CD14-positive monocyte (primary cell): Measurements from ENCODE around the gene OR10G3. TPM values are rescaled to one million over a fixed set of nuclear protein-coding genes. Genes with fewer than 3 reads are reported as not detected.
"Not testable (repeated sequence)": the region's sequence is repeated elsewhere in the genome, so short reads cannot be mapped to it uniquely, and the experiment has no call there.

ENCODE experiments used
- DNase-seq, 3 donors: peaks; one replicate each; pipeline ENCODE4 v3.0.0-alpha.2; 2011 to 2022
- H2AFZ ChIP-seq: 2 replicates; pipeline ENCODE4 v1.6.0; 2012; ENCODE audit warnings: mild to moderate bottlenecking, low read depth, low read length, inconsistent platforms; ENCODE audit not compliant: insufficient read depth, poor library complexity, severe bottlenecking
- H3K27ac ChIP-seq, 2 donors: 1 replicate in 1 of 2; 2 replicates in 1 of 2; pipeline ENCODE4 v1.5.1; 2012 to 2013; ENCODE audit warnings: low read length in 2 of 2, control low read depth in 1 of 2, inconsistent platforms in 1 of 2, low read depth in 1 of 2, mild to moderate bottlenecking in 1 of 2
- H3K27me3 ChIP-seq, 2 donors: one replicate each; pipeline versions ENCODE4 v1.6.0 to v1.6.1; 2011 to 2013; ENCODE audit warnings: low read length in 2 of 2; ENCODE audit not compliant: control insufficient read depth in 2 of 2, insufficient read depth in 2 of 2
- H3K36me3 ChIP-seq, 2 donors: replicated peaks in 1 of 2; 1 replicate in 1 of 2; 2 replicates in 1 of 2; pipeline versions ENCODE4 v1.5.1 to v1.6.1; 2012 to 2013; ENCODE audit warnings: low read length in 2 of 2, control low read depth in 1 of 2, inconsistent platforms in 1 of 2, mild to moderate bottlenecking in 1 of 2; ENCODE audit not compliant: insufficient read depth in 2 of 2, control insufficient read depth in 1 of 2
- H3K4me1 ChIP-seq, 2 donors: 1 replicate in 1 of 2; 2 replicates in 1 of 2; pipeline versions ENCODE4 v1.5.1 to v1.6.1; 2012 to 2013; ENCODE audit warnings: low read length in 2 of 2, control low read depth in 1 of 2, inconsistent platforms in 1 of 2, mild to moderate bottlenecking in 1 of 2, moderate library complexity in 1 of 2; ENCODE audit not compliant: insufficient read depth in 2 of 2, control insufficient read depth in 1 of 2
- H3K4me2 ChIP-seq: replicated peaks from 2 replicates; pipeline ENCODE3; 2012; ENCODE audit warnings: low read length, moderate library complexity, mild to moderate bottlenecking; ENCODE audit not compliant: poor library complexity, severe bottlenecking; ENCODE audit errors: extremely low read depth
- H3K4me3 ChIP-seq, 3 experiments: fragments of 200-600 bp in 1 of 3; sonication (generic) in 1 of 3; replicated peaks in 1 of 3; 1 replicate in 2 of 3; 2 replicates in 1 of 3; pipeline ENCODE4 v1.5.1; 2011 to 2013; ENCODE audit warnings: low read length in 3 of 3, mild to moderate bottlenecking in 3 of 3, control low read depth in 2 of 3, low read depth in 2 of 3, inconsistent platforms in 1 of 3, moderate library complexity in 1 of 3
- H3K79me2 ChIP-seq: 2 replicates; pipeline ENCODE4 v1.6.0; 2012; ENCODE audit warnings: mild to moderate bottlenecking, control low read depth, inconsistent platforms, low read length, moderate library complexity; ENCODE audit not compliant: insufficient read depth
- H3K9ac ChIP-seq: 2 replicates; pipeline ENCODE4 v1.6.0; 2017; ENCODE audit warnings: low read length, mild to moderate bottlenecking; ENCODE audit not compliant: insufficient read depth, poor library complexity, severe bottlenecking
- H3K9me3 ChIP-seq, 2 donors: replicated peaks in 1 of 2; 1 replicate in 1 of 2; 2 replicates in 1 of 2; pipeline versions ENCODE4 v1.5.1 to v1.6.1; 2012 to 2013; ENCODE audit warnings: low read length in 2 of 2, control low read depth in 1 of 2; ENCODE audit not compliant: control insufficient read depth in 1 of 2, insufficient read depth in 1 of 2
- H4K20me1 ChIP-seq: 2 replicates; pipeline ENCODE4 v1.6.0; 2012; ENCODE audit warnings: mild to moderate bottlenecking, low read length, control low read depth, moderate library complexity; ENCODE audit not compliant: insufficient read depth
- H3K27ac Mint-ChIP-seq, 7 donors: one replicate each; pipeline ENCODE4 v1.8.0; 2020; ENCODE audit warnings: mild to moderate bottlenecking in 7 of 7, mixed read lengths in 7 of 7, moderate library complexity in 6 of 7, inconsistent platforms in 2 of 7
- H3K27me3 Mint-ChIP-seq, 3 donors: one replicate each; pipeline ENCODE4 v1.8.0; 2021 to 2022; ENCODE audit warnings: low read depth in 3 of 3, mild to moderate bottlenecking in 3 of 3, mixed read lengths in 3 of 3, moderate library complexity in 3 of 3, inconsistent platforms in 1 of 3
- H3K36me3 Mint-ChIP-seq, 2 donors: one replicate each; pipeline ENCODE4 v1.8.0; 2020; ENCODE audit warnings: mixed read lengths in 2 of 2, inconsistent platforms in 1 of 2, mild to moderate bottlenecking in 1 of 2
- H3K4me1 Mint-ChIP-seq: one replicate; pipeline ENCODE4 v1.8.0; 2020; ENCODE audit warnings: mild to moderate bottlenecking, mixed read lengths
- H3K4me3 Mint-ChIP-seq, 2 donors: one replicate each; pipeline ENCODE4 v1.8.0; 2020; ENCODE audit warnings: mild to moderate bottlenecking in 2 of 2, mixed read lengths in 2 of 2, moderate library complexity in 1 of 2
- H3K9me3 Mint-ChIP-seq, 7 donors: one replicate each; pipeline ENCODE4 v1.8.0; 2020 to 2022; ENCODE audit warnings: mixed read lengths in 7 of 7, mild to moderate bottlenecking in 6 of 7, moderate library complexity in 6 of 7, inconsistent platforms in 2 of 7
- WGBS: methylation state at CpG from one replicate; pipeline ENCODE4 v1.1.5; 2013; ENCODE audit warnings: missing lambda C conversion rate; ENCODE audit not compliant: insufficient coverage; 5-methylcytosine and 5-hydroxymethylcytosine counted together
- intact Hi-C, 2 donors: fragments of 100-400 bp; cut with micrococcal nuclease; formaldehyde crosslinking; loops; one replicate each; pipeline versions ENCODE4 v1.15.0 to v1.15.1; 2023
- polyA plus RNA-seq, 3 donors: library from polyadenylated mRNA; depleted of rRNA in 1 of 3; unstranded in 2 of 3; stranded (reverse) in 1 of 3; fragments of 300-500 nt in 2 of 3; fragments of >200 nt in 1 of 3; fragmentation: Illumina TruSeq in 2 of 3; gene quantifications; 1 replicate in 2 of 3; 2 replicates in 1 of 3; pipeline ENCODE4 v1.2.3, GENCODE V29; 2012 to 2021
- TF ChIP-seq, protein P1 (sequence below): fragments of 200-600 bp; IDR thresholded peaks from one replicate; pipeline ENCODE4 v1.8.0; 2022; ENCODE audit warnings: antibody characterized with exemption, mild to moderate bottlenecking

OR10G3 gene
- polyA plus RNA-seq, 3 donors, result not detected

GRCh38 chr14:21553266-21553665 is 26.6 kb downstream of the OR10G3 start:
- intact Hi-C loops, result no loop called here
- H3K4me2 ChIP-seq, result no peak overlapping the region
- peaks cover 5% of the 10 kb centered on the region in 2 donors for H3K4me1 ChIP-seq
- H2AFZ ChIP-seq, result no peak overlapping the region
- peaks cover 5% of the 10 kb centered on the region for H3K4me1 Mint-ChIP-seq
- TF ChIP-seq, protein P1, sequence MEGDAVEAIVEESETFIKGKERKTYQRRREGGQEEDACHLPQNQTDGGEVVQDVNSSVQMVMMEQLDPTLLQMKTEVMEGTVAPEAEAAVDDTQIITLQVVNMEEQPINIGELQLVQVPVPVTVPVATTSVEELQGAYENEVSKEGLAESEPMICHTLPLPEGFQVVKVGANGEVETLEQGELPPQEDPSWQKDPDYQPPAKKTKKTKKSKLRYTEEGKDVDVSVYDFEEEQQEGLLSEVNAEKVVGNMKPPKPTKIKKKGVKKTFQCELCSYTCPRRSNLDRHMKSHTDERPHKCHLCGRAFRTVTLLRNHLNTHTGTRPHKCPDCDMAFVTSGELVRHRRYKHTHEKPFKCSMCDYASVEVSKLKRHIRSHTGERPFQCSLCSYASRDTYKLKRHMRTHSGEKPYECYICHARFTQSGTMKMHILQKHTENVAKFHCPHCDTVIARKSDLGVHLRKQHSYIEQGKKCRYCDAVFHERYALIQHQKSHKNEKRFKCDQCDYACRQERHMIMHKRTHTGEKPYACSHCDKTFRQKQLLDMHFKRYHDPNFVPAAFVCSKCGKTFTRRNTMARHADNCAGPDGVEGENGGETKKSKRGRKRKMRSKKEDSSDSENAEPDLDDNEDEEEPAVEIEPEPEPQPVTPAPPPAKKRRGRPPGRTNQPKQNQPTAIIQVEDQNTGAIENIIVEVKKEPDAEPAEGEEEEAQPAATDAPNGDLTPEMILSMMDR, result no peak
- no peaks in the 10 kb centered on the region for H4K20me1 ChIP-seq
- H3K9me3 ChIP-seq, result no peaks in the 10 kb centered on the region
- H3K9me3 Mint-ChIP-seq, result no peaks in the 10 kb centered on the region
- H3K27me3 ChIP-seq, result no peaks in the 10 kb centered on the region
- H3K4me3 ChIP-seq, result no peak overlapping the region
- no peak overlapping the region for H3K27ac Mint-ChIP-seq
- no peak for DNase-seq
- no peak overlapping the region for H3K9ac ChIP-seq
- no peaks in the 10 kb centered on the region for H3K79me2 ChIP-seq
- no CpG with 5 or more reads among the region's 3 CpGs for WGBS
- H3K36me3 Mint-ChIP-seq, result no peaks in the 10 kb centered on the region
- no peaks in the 10 kb centered on the region for H3K36me3 ChIP-seq
- H3K27me3 Mint-ChIP-seq, result peaks cover 2 to 10% (median 4%) of the 10 kb centered on the region in 3 donors
- H3K27ac ChIP-seq, result no peak overlapping the region
- no peak overlapping the region for H3K4me3 Mint-ChIP-seq

GRCh38 chr14:21544588-21544987 is 35.3 kb downstream of the OR10G3 start:
- H3K27ac Mint-ChIP-seq, H3K36me3 Mint-ChIP-seq, H2AFZ ChIP-seq, H3K9me3 ChIP-seq, H4K20me1 ChIP-seq, H3K27me3 Mint-ChIP-seq, H3K36me3 ChIP-seq, H3K9ac ChIP-seq, H3K4me3 ChIP-seq, H3K4me1 Mint-ChIP-seq, H3K4me2 ChIP-seq, H3K27ac ChIP-seq, H3K4me1 ChIP-seq, intact Hi-C loops, H3K4me3 Mint-ChIP-seq, H3K27me3 ChIP-seq, H3K79me2 ChIP-seq, H3K9me3 Mint-ChIP-seq, DNase-seq: not testable (repeated sequence)
- WGBS, result no CpG with 5 or more reads among the region's 7 CpGs
